Gastrocnemius medialis (tissue), 4 donors: ENCODE measurements around the gene GNAZ.

Experiments
- CTCF ChIP-seq, 5 experiments: fragments of 450-650 bp in 3 of 5; fragments of 200-600 bp in 2 of 5; sonication (generic) in 2 of 5; IDR thresholded peaks in 4 of 5; conservative IDR thresholded peaks in 1 of 5; 1 replicate in 4 of 5; 2 replicates in 1 of 5; pipeline ENCODE4 v1.5.1; 2016 to 2019; ENCODE audit warnings: antibody characterized with exemption in 5 of 5, mild to moderate bottlenecking in 3 of 5, moderate library complexity in 3 of 5
- POLR2A ChIP-seq, 2 donors: fragments of 450-650 bp; IDR thresholded peaks; one replicate each; pipeline ENCODE4 v1.6.1; 2017; ENCODE audit warnings: antibody characterized with exemption in 2 of 2, mild to moderate bottlenecking in 2 of 2, moderate library complexity in 2 of 2

DNA sequence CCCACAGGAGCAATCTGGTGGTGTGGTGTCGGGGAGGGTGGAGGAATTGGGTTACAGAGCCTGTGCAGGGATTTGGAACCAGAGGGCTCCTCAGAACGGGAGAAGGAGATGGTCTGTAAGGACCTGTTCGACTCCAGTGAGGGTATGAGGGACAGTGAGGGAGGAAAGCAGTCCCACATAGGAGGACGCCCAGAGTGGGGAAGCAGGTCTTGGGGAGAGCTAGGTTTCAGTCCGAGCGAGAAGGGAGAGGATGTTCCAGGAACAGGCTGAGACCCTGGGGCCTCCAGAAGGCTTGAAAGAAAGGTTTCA lies 32.0 kb upstream of the GNAZ start:
- no peak for TF ChIP-seq CTCF (IDR thresholded peaks at IDR 0.05 in 4 of 5, conservative IDR thresholded peaks at IDR 0.05 in 1 of 5)
- TF ChIP-seq POLR2A (IDR thresholded peaks at IDR 0.05) = no peak
